B cell (primary cell): ENCODE measurements around the gene JARID2. TPM values are rescaled to one million over a fixed set of nuclear protein-coding genes. Genes with fewer than 3 reads are reported as not detected.
A peak's percentile ranks its signal among the peaks of the same experiment; 100 is the strongest.

Source experiments
- ATAC-seq: fragments of 200-7000 bp; cut with Tn5 transposase; one replicate; pipeline ENCODE4 v1.10.0; 2021; ENCODE audit warnings: low read depth, mild to moderate bottlenecking, moderate number of reproducible peaks, moderate library complexity
- CTCF ChIA-PET: fragments of 350-600 bp; sonication (Branson Sonifier 250); formaldehyde crosslinking; loops from one replicate; lab custom pipeline; 2021; ENCODE audit warnings: antibody characterized with exemption, inconsistent platforms; lab: Charles Lee
- POLR2A ChIA-PET: fragments of 350-600 bp; sonication (Branson Sonifier 250); formaldehyde crosslinking; loops from one replicate; lab custom pipeline; 2021; ENCODE audit warnings: antibody characterized with exemption; lab: Charles Lee
- DNase-seq: peaks from one replicate; pipeline ENCODE4 v3.0.0; 2013
- H2AFZ ChIP-seq: 2 replicates; pipeline ENCODE4 v1.6.1; 2012; ENCODE audit warnings: mild to moderate bottlenecking, low read depth, low read length; ENCODE audit not compliant: insufficient read depth, poor library complexity, severe bottlenecking
- H3K27ac ChIP-seq, 2 donors: 1 replicate in 1 of 2; 2 replicates in 1 of 2; pipeline ENCODE4 v1.5.1; 2012 to 2013; ENCODE audit warnings: low read length in 2 of 2, mild to moderate bottlenecking in 2 of 2, moderate library complexity in 1 of 2
- H3K27me3 ChIP-seq, 4 experiments: fragments of 200-600 bp in 1 of 4; sonication (generic) in 1 of 4; replicated peaks in 1 of 4; 1 replicate in 2 of 4; 2 replicates in 2 of 4; pipeline versions ENCODE4 v1.6.1 to v1.7.0; 2013 to 2016; ENCODE audit warnings: low read length in 3 of 4, mild to moderate bottlenecking in 2 of 4, mixed read lengths in 1 of 4, moderate library complexity in 1 of 4; ENCODE audit not compliant: insufficient read depth in 4 of 4, control insufficient read depth in 3 of 4; ENCODE audit errors: control extremely low read depth in 1 of 4
- H3K36me3 ChIP-seq, 2 experiments: replicated peaks in 1 of 2; 1 replicate in 1 of 2; 2 replicates in 1 of 2; pipeline versions ENCODE4 v1.6.1 to v1.7.1; 2013; ENCODE audit warnings: low read length in 1 of 2; ENCODE audit not compliant: insufficient read depth in 2 of 2, control insufficient read depth in 1 of 2; ENCODE audit errors: control extremely low read depth in 1 of 2, extremely low read depth in 1 of 2
- H3K4me1 ChIP-seq, 2 donors: fragments of 200-600 bp in 1 of 2; sonication (generic) in 1 of 2; 1 replicate in 1 of 2; 2 replicates in 1 of 2; pipeline versions ENCODE4 v1.5.1 to v1.6.1; 2013 to 2017; ENCODE audit warnings: low read length in 2 of 2; ENCODE audit not compliant: control insufficient read depth in 2 of 2, insufficient read depth in 2 of 2
- H3K4me2 ChIP-seq: replicated peaks from 2 replicates; pipeline ENCODE3; 2012; ENCODE audit warnings: mild to moderate bottlenecking, low read depth, low read length; ENCODE audit not compliant: poor library complexity, severe bottlenecking
- H3K4me3 ChIP-seq, 5 experiments: fragments of 200-600 bp in 1 of 5; sonication (generic) in 1 of 5; 1 replicate in 3 of 5; 2 replicates in 2 of 5; pipeline versions ENCODE4 v1.5.1 to v1.7.0; 2011 to 2016; ENCODE audit warnings: low read length in 4 of 5, mild to moderate bottlenecking in 4 of 5, low read depth in 2 of 5, control low read depth in 1 of 5, moderate library complexity in 1 of 5; ENCODE audit not compliant: insufficient read depth in 1 of 5; ENCODE audit errors: control extremely low read depth in 1 of 5, extremely low read depth in 1 of 5
- H3K79me2 ChIP-seq: fragments of 200-600 bp; sonication (generic); one replicate; pipeline ENCODE4 v1.6.0; 2016; ENCODE audit warnings: low read length; ENCODE audit not compliant: control insufficient read depth, insufficient read depth
- H3K9ac ChIP-seq: fragments of 200-600 bp; sonication (generic); 2 replicates; pipeline ENCODE4 v1.6.1; 2017; ENCODE audit warnings: mild to moderate bottlenecking, low read length, moderate library complexity
- H3K9me3 ChIP-seq, 3 donors: one replicate each; pipeline versions ENCODE4 v1.6.1 to v1.7.1; 2013; ENCODE audit warnings: low read length in 2 of 3; ENCODE audit not compliant: control insufficient read depth in 2 of 3, insufficient read depth in 1 of 3; ENCODE audit errors: control extremely low read depth in 1 of 3
- H4K20me1 ChIP-seq: 2 replicates; pipeline ENCODE4 v1.6.0; 2012; ENCODE audit warnings: mild to moderate bottlenecking, low read length; ENCODE audit not compliant: insufficient read depth, control insufficient read depth, poor library complexity, severe bottlenecking
- H3K27ac Mint-ChIP-seq: one replicate; pipeline ENCODE4 v1.8.0; 2021; ENCODE audit warnings: mixed read lengths
- H3K27me3 Mint-ChIP-seq: one replicate; pipeline ENCODE4 v1.8.0; 2021; ENCODE audit warnings: mixed read lengths
- H3K4me1 Mint-ChIP-seq: one replicate; pipeline ENCODE4 v1.8.0; 2021; ENCODE audit warnings: mixed read lengths
- H3K4me3 Mint-ChIP-seq: one replicate; pipeline ENCODE4 v1.8.0; 2021; ENCODE audit warnings: mixed read lengths
- H3K9me3 Mint-ChIP-seq: one replicate; pipeline ENCODE4 v1.8.0; 2022; ENCODE audit warnings: mixed read lengths; ENCODE audit not compliant: insufficient read depth
- EZH2 ChIP-seq: IDR thresholded peaks from 2 replicates; pipeline ENCODE4 v1.6.1; 2012; ENCODE audit warnings: borderline replicate concordance, low read depth, mild to moderate bottlenecking, moderate library complexity, low read length; ENCODE audit not compliant: insufficient read depth, poor library complexity, severe bottlenecking
- WGBS: methylation state at CpG from one replicate; pipeline ENCODE4 v1.1.5; 2013; ENCODE audit warnings: missing lambda C conversion rate; ENCODE audit not compliant: insufficient coverage; 5-methylcytosine and 5-hydroxymethylcytosine counted together
- intact Hi-C: fragments of 100-400 bp; cut with micrococcal nuclease; formaldehyde crosslinking; loops from one replicate; pipeline ENCODE4 v1.10.0; 2022
- polyA plus RNA-seq: library from polyadenylated mRNA; depleted of rRNA; stranded (reverse); fragments of >200 nt; gene quantifications from 2 replicates; pipeline ENCODE4 v1.2.3, GENCODE V29; 2012
- total RNA-seq, 2 donors: library from RNA; stranded (reverse); fragments of 120-200 nt in 1 of 2; gene quantifications; 1 replicate in 1 of 2; 2 replicates in 1 of 2; pipeline versions ENCODE4 v1.2.3 to v1.2.4, GENCODE V29; 2013 to 2022
- TF ChIP-seq, protein P1 (sequence below): fragments of 200-600 bp; IDR thresholded peaks from one replicate; pipeline ENCODE4 v1.8.0; 2022; ENCODE audit warnings: antibody characterized with exemption, mild to moderate bottlenecking

The JARID2 gene
- total and polyA plus RNA-seq, 2 donors (not counting 1 experiment from before 2014, with no cell fraction given), result 11.0 to 58.1 TPM

GRCh38 chr6:15517600-15517999 is 271.7 kb downstream of the JARID2 start:
- ATAC-seq, result no peak
- TF ChIP-seq, protein P1, sequence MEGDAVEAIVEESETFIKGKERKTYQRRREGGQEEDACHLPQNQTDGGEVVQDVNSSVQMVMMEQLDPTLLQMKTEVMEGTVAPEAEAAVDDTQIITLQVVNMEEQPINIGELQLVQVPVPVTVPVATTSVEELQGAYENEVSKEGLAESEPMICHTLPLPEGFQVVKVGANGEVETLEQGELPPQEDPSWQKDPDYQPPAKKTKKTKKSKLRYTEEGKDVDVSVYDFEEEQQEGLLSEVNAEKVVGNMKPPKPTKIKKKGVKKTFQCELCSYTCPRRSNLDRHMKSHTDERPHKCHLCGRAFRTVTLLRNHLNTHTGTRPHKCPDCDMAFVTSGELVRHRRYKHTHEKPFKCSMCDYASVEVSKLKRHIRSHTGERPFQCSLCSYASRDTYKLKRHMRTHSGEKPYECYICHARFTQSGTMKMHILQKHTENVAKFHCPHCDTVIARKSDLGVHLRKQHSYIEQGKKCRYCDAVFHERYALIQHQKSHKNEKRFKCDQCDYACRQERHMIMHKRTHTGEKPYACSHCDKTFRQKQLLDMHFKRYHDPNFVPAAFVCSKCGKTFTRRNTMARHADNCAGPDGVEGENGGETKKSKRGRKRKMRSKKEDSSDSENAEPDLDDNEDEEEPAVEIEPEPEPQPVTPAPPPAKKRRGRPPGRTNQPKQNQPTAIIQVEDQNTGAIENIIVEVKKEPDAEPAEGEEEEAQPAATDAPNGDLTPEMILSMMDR, result no peak
- TF ChIP-seq EZH2, result no peak
- no peaks in the 10 kb centered on the region for H4K20me1 ChIP-seq

GRCh38 chr6:15518057-15518456 is 272.2 kb downstream of the JARID2 start:
- Mint-ChIP-seq H3K4me3 (no peak overlapping the region), H3K9me3 (no peaks in the 10 kb centered on the region), H3K4me1 (no peaks in the 10 kb centered on the region), H3K27ac (peak overlapping the region; percentile 41), H3K27me3 (no peaks in the 10 kb centered on the region)
- Histone ChIP-seq H3K4me3 (no peak overlapping the region), H3K79me2 (peaks cover 10% of the 10 kb centered on the region), H4K20me1 (no peaks in the 10 kb centered on the region), H2AFZ (no peak overlapping the region), H3K4me2 (no peak overlapping the region), H3K9ac (no peak overlapping the region), H3K27me3 (no peaks in the 10 kb centered on the region), H3K36me3 (peaks cover 10 to 96% of the 10 kb centered on the region in 2 experiments), H3K4me1 (no peaks in the 10 kb centered on the region), H3K9me3 (peaks cover 0 to 4% (median 0%) of the 10 kb centered on the region in 3 donors), H3K27ac (no peak overlapping the region)
- ChIA-PET POLR2A (interaction anchor here (1.1 kb wide), 1 partner anchor 25 kb away, joined by 3 read pairs; no protein-coding TSS in a partner anchor), CTCF (interaction anchor here (0.7 to 2.0 kb wide), 2 partner anchors 85 to 106 kb away, joined by 3 to 9 read pairs; no protein-coding TSS in a partner anchor)
- intact Hi-C loops, result no loop called here
- ATAC-seq (no peak), DNase-seq (no peak)
- WGBS, result 99% methylated on average over 9 of the region's 9 CpGs
- TF ChIP-seq, protein P1, result no peak
- TF ChIP-seq EZH2, result no peak

More at GRCh38 chr6:15517600-15517999, 271.7 kb downstream of the JARID2 start:
- POLR2A ChIA-PET, result no interaction called here
- Histone ChIP-seq H3K4me1 (no peaks in the 10 kb centered on the region), H3K27me3 (no peaks in the 10 kb centered on the region), H3K4me2 (no peak overlapping the region), H3K9me3 (peaks cover 0 to 4% (median 0%) of the 10 kb centered on the region in 3 donors), H3K4me3 (no peak overlapping the region), H3K9ac (no peak overlapping the region), H3K36me3 (peaks cover 10 to 96% of the 10 kb centered on the region in 2 experiments), H2AFZ (no peak overlapping the region), H3K27ac (no peak overlapping the region), H3K79me2 (peaks cover 10% of the 10 kb centered on the region)
- intact Hi-C loops, result no loop called here
- 99% methylated on average over 11 of the region's 11 CpGs for WGBS
- Mint-ChIP-seq H3K4me1 (no peaks in the 10 kb centered on the region), H3K4me3 (no peak overlapping the region), H3K9me3 (no peaks in the 10 kb centered on the region), H3K27me3 (no peaks in the 10 kb centered on the region), H3K27ac (peak overlapping the region; percentile 41)
- no peak for DNase-seq
- CTCF ChIA-PET, result interaction anchor here (0.7 kb wide), 1 partner anchor 85 kb away, joined by 3 read pairs; no protein-coding TSS in a partner anchor
